ENCODE data around the gene TEX26. TPM values are rescaled to one million over a fixed set of nuclear protein-coding genes. Genes with fewer than 3 reads are reported as not detected.

The TEX26 gene
- total and polyA plus RNA-seq, 9 of the 15 experiments (the other 6 are each of a cell fraction or from before 2014, with no cell fraction given), result not detected

- H3K36me3 ChIP-seq (ENCODE audit: control insufficient read depth, insufficient read depth, low read length), result no peaks in the 10 kb centered on the region
- intact Hi-C loops (cut with micrococcal nuclease) (no loop called here), in situ Hi-C loops (cut with MboI) (no loop called here)
- POLR2A ChIA-PET, result no interaction called here
- no peak for ATAC-seq
- no peaks in the 10 kb centered on the region for H3K9me1 ChIP-seq (ENCODE audit: control insufficient read depth, insufficient read depth, low read length)
- no TSS peak for BruUV-seq (replicated peaks)
- no peak for DNase-seq (ENCODE audit: extremely low read depth in 1 of 4, low spot score in 3 of 4)
- CTCF ChIA-PET (ENCODE audit: low intra/inter-chr PET ratio), result no interaction called here
- no peak overlapping the region for H3K4me2 ChIP-seq (ENCODE audit: insufficient read depth, low read length)
- H3K9ac ChIP-seq (ENCODE audit: insufficient read depth in 1 of 2, low read depth in 2 of 2, low read length in 2 of 2), result no peak overlapping the region
- no peaks in the 10 kb centered on the region for H4K20me1 ChIP-seq (replicated peaks; ENCODE audit: control insufficient read depth, insufficient read depth, low read length)
- FAIRE-seq, result no peak
- WGBS (ENCODE audit: insufficient coverage, low coverage, missing lambda C conversion rate), result 0% methylated on average over 5 of the region's 5 CpGs
- H3K9me3 ChIP-seq (replicated peaks; ENCODE audit: control insufficient read depth, insufficient read depth, low read depth, low read length), result no peaks in the 10 kb centered on the region
- H2AFZ ChIP-seq (ENCODE audit: low read depth, low read length), result no peak overlapping the region
- H3K4me1 ChIP-seq (replicated peaks in 1 of 2; ENCODE audit: control insufficient read depth in 2 of 2, insufficient read depth in 2 of 2, low read length in 2 of 2), result no peaks in the 10 kb centered on the region
- peaks cover 0 to 5% of the 10 kb centered on the region in 2 experiments; a peak in 1 of 5 replicates for H3K27me3 ChIP-seq (ENCODE audit: control insufficient read depth in 2 of 2, insufficient read depth in 2 of 2, low read length in 2 of 2)
- H3K4me3 ChIP-seq, result no peak overlapping the region
- no peaks in the 10 kb centered on the region for H3K79me2 ChIP-seq (ENCODE audit: control insufficient read depth, insufficient read depth, low read length)
- no peak overlapping the region for H3K27ac ChIP-seq (ENCODE audit: extremely low read depth, low read depth, low read length)
- TF ChIP-seq TAF9B (IDR thresholded peaks at IDR 0.05; ENCODE audit: partially characterized antibody) (no peak), THRAP3 (IDR thresholded peaks at IDR 0.05; ENCODE audit: borderline replicate concordance) (no peak), CREB3L1 (IDR thresholded peaks at IDR 0.05; ENCODE audit: borderline replicate concordance, low read depth) (no peak), ZNF280A (IDR thresholded peaks at IDR 0.05; ENCODE audit: low read depth, partially characterized antibody) (no peak), CHD7 (IDR thresholded peaks at IDR 0.05; ENCODE audit: low read depth, low read length) (no peak), ZNF584 (CRISPR knock-in tag; IDR thresholded peaks at IDR 0.05; ENCODE audit: low read depth) (no peak), ZSCAN29 (IDR thresholded peaks at IDR 0.05) (no peak)
Observed at GRCh38 chr13:30920162-30920909, 12.1 kb upstream of the TEX26 start.

All from K562 (cell line).